ENCODE measurements around the gene PTGDS.

The PTGDS gene

DNA sequence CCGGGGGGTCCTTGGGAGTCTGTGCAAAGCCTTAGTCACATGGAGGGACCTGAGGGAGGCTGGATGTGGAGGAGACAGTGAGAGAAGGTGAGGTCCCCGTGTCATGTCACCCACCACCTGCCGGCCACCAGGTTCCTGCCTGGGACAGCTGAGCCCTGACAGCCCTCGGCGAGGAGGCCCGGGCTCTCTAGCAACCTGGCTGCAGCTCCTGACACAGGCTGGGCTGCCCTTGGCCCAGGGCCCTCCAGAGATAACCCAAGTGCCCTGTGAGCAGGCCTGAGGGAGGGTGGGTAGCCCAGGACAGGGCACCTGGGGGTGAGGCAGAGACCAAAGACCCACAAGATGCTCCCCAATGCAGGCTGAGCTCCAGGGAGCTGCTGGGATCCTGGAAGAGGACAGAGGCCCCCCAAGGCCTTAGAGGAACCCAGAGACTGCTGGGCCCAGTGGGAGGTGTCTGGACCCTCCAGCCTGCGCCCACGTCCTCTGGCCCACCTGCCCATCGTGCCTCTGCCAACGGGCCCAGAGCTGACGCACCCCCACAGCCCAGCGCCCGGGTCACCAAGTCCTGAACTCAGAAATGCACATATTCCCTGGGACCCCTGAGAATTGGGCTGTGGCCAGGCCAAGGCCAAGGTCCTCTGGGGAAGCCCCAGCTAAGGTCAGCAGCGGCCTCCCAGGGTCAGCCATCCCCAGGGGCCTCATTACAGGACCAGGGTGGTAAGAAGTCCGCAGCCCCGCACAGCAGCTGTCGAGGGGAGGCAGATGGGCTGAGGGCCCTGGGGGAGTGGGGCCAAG lies 8.8 kb upstream of the PTGDS start:
- H3K27ac Mint-ChIP-seq = no peak overlapping the region
- peaks cover 41% of the 10 kb centered on the region for H3K27me3 Mint-ChIP-seq
- no peaks in the 10 kb centered on the region for H3K9me3 Mint-ChIP-seq
- no peak overlapping the region for H3K4me3 Mint-ChIP-seq
- intact Hi-C loops (cut with micrococcal nuclease) = no loop called here
- no peaks in the 10 kb centered on the region for H3K36me3 Mint-ChIP-seq (ENCODE audit: low read depth)
- peaks cover 20% of the 10 kb centered on the region for H3K4me1 Mint-ChIP-seq (ENCODE audit: low read depth)

- intact Hi-C loops (cut with micrococcal nuclease) = no loop called here
- H3K27ac Mint-ChIP-seq = no peak overlapping the region
- peaks cover 19% of the 10 kb centered on the region for H3K4me1 Mint-ChIP-seq (ENCODE audit: low read depth)
- no peaks in the 10 kb centered on the region for H3K36me3 Mint-ChIP-seq (ENCODE audit: low read depth)
- H3K9me3 Mint-ChIP-seq = no peaks in the 10 kb centered on the region
- H3K27me3 Mint-ChIP-seq = peaks cover 42% of the 10 kb centered on the region
- no peak overlapping the region for H3K4me3 Mint-ChIP-seq
Observed at GRCh38 chr9:136969150-136969549, 8.2 kb upstream of the PTGDS start.

GRCh38 chr9:136969774-136970173 lies 7.5 kb upstream of the PTGDS start:
- H3K27ac Mint-ChIP-seq = no peak overlapping the region
- peaks cover 45% of the 10 kb centered on the region for H3K27me3 Mint-ChIP-seq
- H3K36me3 Mint-ChIP-seq (ENCODE audit: low read depth) = no peaks in the 10 kb centered on the region
- peaks cover 16% of the 10 kb centered on the region for H3K4me1 Mint-ChIP-seq (ENCODE audit: low read depth)
- no peaks in the 10 kb centered on the region for H3K9me3 Mint-ChIP-seq
- H3K4me3 Mint-ChIP-seq = no peak overlapping the region
- intact Hi-C loops (cut with micrococcal nuclease) = no loop called here

DNA sequence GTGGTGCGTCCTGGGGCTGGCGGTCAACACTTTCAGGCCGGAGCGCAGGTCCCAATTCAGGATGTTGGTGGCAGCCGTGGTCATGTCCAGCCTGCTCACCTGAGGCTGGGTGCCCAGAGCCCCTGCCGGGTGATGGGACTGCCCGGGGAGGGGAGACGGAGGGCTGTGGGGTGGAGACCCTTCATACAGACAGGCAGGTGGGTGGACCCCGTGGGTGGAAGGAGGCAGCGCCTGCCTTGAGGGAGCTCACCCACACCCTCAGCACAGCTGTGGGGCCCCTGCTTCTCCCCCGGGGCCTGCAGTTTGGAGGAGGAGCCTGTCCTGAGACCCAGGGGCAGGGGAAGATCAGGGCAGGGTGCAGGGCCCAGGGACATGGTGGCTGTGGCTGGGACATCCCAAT lies 6.9 kb upstream of the PTGDS start:
- no peak overlapping the region for H3K27ac Mint-ChIP-seq
- H3K36me3 Mint-ChIP-seq (ENCODE audit: low read depth) = no peaks in the 10 kb centered on the region
- peaks cover 21% of the 10 kb centered on the region for H3K4me1 Mint-ChIP-seq (ENCODE audit: low read depth)
- H3K9me3 Mint-ChIP-seq = no peaks in the 10 kb centered on the region
- H3K27me3 Mint-ChIP-seq = peaks cover 48% of the 10 kb centered on the region
- H3K4me3 Mint-ChIP-seq = no peak overlapping the region
- intact Hi-C loops (cut with micrococcal nuclease) = no loop called here

DNA sequence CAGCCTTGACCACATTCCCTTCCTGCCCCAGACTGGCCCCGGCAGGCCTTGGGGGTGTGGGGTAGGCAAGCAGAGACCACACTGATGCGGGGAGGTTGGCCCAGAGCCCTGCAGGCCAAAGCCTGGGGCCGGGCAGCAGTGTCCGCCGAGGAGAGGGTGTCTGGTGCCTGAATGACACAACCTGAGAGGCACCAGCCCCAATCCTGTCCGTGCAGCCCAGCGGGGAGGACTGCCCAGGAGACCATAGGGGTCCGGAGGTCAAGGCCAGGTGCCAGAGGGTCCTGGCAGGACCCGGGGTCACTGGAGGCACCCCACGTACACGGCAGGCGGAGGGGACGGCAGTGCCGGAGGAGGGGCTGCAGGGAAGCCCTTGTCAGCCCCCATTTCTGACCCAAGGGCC lies 5.6 kb upstream of the PTGDS start:
- peaks cover 23% of the 10 kb centered on the region for H3K4me1 Mint-ChIP-seq (ENCODE audit: low read depth)
- no peak overlapping the region for H3K27ac Mint-ChIP-seq
- no peak overlapping the region for H3K4me3 Mint-ChIP-seq
- intact Hi-C loops (cut with micrococcal nuclease) = no loop called here
- peaks cover 49% of the 10 kb centered on the region for H3K27me3 Mint-ChIP-seq
- H3K36me3 Mint-ChIP-seq (ENCODE audit: low read depth) = no peaks in the 10 kb centered on the region
- no peaks in the 10 kb centered on the region for H3K9me3 Mint-ChIP-seq

DNA sequence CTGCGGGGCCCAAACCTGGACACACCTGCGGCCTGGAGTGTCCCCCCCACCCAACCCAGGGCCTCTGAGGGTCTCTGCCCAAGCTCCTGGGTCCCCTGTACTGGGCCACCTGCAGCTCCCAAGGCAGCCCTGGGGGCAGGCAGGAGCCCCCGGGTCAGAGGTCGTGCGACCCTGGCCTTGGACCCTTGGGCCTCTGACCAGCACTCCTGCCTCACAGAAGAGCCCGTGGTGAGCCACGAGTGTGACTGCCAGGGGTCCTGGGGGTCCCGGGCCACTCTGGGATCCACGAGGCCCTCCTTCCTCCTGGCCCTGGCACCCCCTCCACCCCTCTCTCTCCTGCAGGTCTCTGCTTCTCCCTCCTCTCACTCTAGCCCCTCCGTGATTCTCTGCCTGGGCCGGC lies 5.0 kb upstream of the PTGDS start:
- H3K9me3 Mint-ChIP-seq = no peaks in the 10 kb centered on the region
- intact Hi-C loops (cut with micrococcal nuclease) = no loop called here
- no peak overlapping the region for H3K4me3 Mint-ChIP-seq
- peaks cover 50% of the 10 kb centered on the region for H3K27me3 Mint-ChIP-seq
- H3K4me1 Mint-ChIP-seq (ENCODE audit: low read depth) = peaks cover 26% of the 10 kb centered on the region
- H3K27ac Mint-ChIP-seq = no peak overlapping the region
- no peaks in the 10 kb centered on the region for H3K36me3 Mint-ChIP-seq (ENCODE audit: low read depth)

DNA sequence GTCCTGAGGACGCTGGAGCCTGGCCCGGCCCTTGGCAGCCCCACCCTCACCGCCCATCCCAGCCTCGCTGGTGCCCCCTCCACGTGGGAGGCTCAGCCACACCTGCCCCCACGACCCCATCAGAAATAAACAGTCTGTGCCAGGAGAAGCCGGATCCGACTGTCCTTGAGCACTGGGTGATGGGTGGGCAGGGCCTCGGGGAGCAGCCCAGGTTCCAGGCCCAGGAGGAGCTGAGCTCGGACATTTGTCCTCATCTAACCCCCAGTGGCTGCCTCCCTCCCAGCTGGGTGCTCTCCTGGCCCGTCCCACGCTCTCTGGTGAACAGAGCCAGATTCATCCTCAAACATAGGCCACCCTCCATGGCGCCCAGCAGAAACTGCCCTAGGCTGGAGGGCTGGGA lies 4.6 kb upstream of the PTGDS start:
- peaks cover 54% of the 10 kb centered on the region for H3K27me3 Mint-ChIP-seq
- no peak overlapping the region for H3K4me3 Mint-ChIP-seq
- H3K27ac Mint-ChIP-seq = no peak overlapping the region
- H3K4me1 Mint-ChIP-seq (ENCODE audit: low read depth) = peaks cover 30% of the 10 kb centered on the region
- no peaks in the 10 kb centered on the region for H3K36me3 Mint-ChIP-seq (ENCODE audit: low read depth)
- H3K9me3 Mint-ChIP-seq = no peaks in the 10 kb centered on the region
- intact Hi-C loops (cut with micrococcal nuclease) = no loop called here

DNA sequence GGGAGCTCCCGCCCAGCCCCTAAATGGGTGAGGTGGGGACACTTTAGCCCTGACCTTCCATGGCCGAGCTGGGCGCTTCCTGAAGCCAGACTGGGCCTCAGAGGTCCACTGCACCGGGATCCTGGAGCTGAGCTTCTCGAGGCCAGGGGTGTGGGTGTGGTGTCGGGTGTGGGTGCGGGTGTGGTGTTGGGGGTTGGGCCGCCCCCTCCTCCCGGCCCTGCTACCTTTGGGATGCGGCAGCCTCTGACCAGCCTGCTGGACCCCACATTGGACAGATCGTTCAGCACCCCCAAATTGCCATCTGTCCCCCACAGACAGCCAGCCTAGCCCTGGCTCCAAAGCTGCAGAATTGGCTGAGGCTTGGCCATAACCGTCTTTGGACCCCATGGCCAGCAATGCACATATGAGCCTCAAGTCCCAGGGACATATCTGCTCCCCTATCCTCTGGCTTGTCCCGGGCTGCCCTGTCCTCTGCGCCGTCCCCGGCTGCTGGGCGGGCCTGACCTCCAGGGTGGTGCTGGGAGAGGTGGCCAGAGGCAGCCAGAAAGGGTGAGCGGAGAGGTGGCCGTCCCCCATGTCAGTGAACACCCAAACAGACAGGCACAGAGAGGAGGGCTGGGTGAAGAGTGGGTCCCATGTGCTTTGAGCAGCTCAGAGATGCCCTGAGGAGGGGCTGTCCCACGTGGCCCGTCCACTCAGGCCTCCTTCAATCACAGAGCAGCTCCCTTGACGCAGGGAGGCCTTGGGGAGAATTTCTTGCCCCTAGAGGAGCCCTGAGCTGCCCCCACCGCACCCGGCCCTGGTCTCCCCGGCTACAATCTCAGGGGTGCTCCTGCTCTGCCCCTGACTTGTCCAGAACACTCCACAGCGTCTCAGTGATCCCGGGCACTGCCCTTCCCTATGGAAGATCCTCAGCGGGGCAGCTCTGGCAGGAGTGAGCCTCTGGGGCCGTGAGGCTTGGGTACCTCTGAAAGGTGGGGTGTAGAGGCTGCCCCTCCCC lies 3.4 kb upstream of the PTGDS start:
- H3K27me3 Mint-ChIP-seq = peaks cover 54% of the 10 kb centered on the region
- peak overlapping the region; percentile 42 for H3K27ac Mint-ChIP-seq
- no peaks in the 10 kb centered on the region for H3K36me3 Mint-ChIP-seq (ENCODE audit: low read depth)
- intact Hi-C loops (cut with micrococcal nuclease) = no loop called here
- no peaks in the 10 kb centered on the region for H3K9me3 Mint-ChIP-seq
- H3K4me1 Mint-ChIP-seq (ENCODE audit: low read depth) = peaks cover 31% of the 10 kb centered on the region
- no peak overlapping the region for H3K4me3 Mint-ChIP-seq

DNA sequence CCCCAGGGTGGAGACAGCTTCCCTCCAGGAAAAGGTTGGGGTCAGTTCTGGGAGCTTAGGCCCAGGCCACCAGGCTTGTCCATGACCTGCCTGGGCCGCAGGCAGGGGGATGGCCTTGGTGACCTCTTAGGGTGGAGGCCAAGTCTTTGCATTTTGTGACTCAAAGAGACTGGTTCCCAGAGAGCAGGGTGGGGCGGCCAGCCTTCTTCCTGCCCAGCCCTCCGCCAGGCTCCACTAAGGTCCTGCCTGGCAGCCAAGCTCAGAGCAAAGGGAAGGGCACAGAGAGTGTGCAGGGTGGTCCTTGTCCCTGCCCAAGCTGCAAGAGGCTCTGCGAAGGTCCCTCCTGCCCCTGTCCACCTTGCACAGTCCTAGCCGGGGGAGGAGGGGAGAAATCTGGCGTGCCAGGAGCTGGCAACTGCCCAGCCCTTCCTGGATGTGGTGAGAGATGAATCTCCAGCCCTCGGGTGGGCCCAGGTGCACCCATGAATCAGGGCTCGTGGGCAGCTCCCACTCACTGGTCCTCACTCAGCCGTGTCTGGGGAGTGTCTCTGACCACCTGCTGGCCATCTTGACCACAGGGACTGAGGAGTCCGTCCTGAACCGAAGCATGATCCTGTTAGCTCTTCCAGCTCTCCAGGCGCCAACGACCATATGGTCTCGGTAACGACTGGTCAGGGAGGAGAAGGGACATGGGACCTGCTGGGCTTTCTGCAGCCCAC lies 2.3 kb upstream of the PTGDS start:
- Mint-ChIP-seq H3K27me3 (peaks cover 57% of the 10 kb centered on the region), H3K4me3 (peak overlapping the region; percentile 14), H3K4me1 (ENCODE audit: low read depth) (peaks cover 31% of the 10 kb centered on the region), H3K9me3 (no peaks in the 10 kb centered on the region), H3K36me3 (ENCODE audit: low read depth) (no peaks in the 10 kb centered on the region), H3K27ac (peak overlapping the region; percentile 61)
- intact Hi-C loops (cut with micrococcal nuclease) = no loop called here

DNA sequence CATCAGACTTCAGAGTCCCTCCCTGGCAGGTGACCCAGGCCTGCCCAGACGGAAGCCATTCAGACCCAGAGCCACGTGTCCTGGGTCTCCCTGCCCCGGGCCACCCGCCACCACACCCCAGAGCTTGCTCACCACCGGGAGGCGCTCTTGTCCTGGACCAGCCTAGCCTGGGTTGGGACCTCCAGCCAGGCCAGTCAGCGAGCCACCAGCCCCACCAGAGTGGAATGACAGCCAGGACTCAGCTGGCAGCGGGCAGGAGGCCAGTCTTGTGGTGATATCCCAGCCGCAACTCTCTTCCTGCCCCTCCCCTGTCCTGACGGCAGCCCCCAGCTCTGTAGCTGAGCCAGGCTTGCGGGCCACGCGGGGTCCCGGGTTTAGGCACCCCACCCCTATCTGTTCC lies 1.7 kb upstream of the PTGDS start:
- no peak overlapping the region for H3K4me3 Mint-ChIP-seq
- H3K36me3 Mint-ChIP-seq (ENCODE audit: low read depth) = no peaks in the 10 kb centered on the region
- H3K27ac Mint-ChIP-seq = peak overlapping the region; percentile 61
- H3K4me1 Mint-ChIP-seq (ENCODE audit: low read depth) = peaks cover 31% of the 10 kb centered on the region
- H3K9me3 Mint-ChIP-seq = no peaks in the 10 kb centered on the region
- intact Hi-C loops (cut with micrococcal nuclease) = no loop called here
- H3K27me3 Mint-ChIP-seq = peaks cover 53% of the 10 kb centered on the region

- intact Hi-C loops (cut with micrococcal nuclease) = loop anchor here (1.0 kb wide), 1 partner anchor 15 kb away; the partner anchor contains the start of gene PAXX
- Mint-ChIP-seq H3K27me3 (peaks cover 63% of the 10 kb centered on the region), H3K36me3 (ENCODE audit: low read depth) (no peaks in the 10 kb centered on the region), H3K27ac (no peak overlapping the region), H3K4me3 (peak overlapping the region; percentile 39), H3K4me1 (ENCODE audit: low read depth) (peaks cover 31% of the 10 kb centered on the region), H3K9me3 (no peaks in the 10 kb centered on the region)
Observed at GRCh38 chr9:136977649-136978072, 357 bp downstream of the PTGDS start.

DNA sequence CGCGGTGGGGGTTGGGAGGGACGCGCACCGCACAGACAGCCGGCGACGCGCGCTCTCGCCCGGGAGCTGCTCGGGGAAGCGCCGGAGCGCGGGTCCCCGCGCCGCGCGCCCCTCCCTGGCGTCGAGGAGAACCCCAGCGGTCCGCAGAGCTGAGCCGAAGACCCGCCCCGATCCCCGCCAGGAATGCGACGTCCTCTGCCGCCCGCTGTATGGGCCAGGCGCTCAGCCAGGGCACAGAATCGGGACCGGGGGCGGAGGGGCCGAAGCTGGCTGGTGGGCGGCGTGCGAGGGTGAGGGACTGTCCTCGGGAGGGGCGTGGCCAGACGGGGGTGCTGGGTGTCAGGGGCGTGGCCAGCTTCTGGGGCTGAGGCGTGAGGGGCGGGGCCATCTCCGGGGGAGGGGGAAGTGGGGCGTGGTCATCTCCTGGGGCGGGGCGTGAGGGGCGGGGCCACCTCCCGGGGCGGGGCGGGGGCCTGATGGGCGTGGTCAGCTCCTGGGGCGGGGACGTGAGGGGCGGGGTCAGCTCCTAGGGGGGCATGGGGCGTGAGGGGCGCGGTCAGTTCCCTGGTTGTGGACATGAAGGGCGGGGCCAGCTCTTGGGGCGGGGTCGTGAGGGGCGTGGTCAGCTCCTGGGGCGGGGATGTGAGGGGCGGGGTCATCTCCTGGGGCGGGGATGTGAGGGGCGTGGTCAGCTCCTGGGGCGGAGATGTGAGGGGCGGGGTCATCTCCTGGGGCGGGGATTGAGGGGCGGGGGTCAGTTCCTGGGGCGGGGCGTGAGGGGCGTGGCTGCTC lies 965 bp downstream of the PTGDS start:
- Mint-ChIP-seq H3K27ac (no peak overlapping the region), H3K4me3 (peak overlapping the region; percentile 23), H3K4me1 (ENCODE audit: low read depth) (peaks cover 31% of the 10 kb centered on the region), H3K27me3 (peaks cover 69% of the 10 kb centered on the region), H3K36me3 (ENCODE audit: low read depth) (no peaks in the 10 kb centered on the region), H3K9me3 (no peaks in the 10 kb centered on the region)
- intact Hi-C loops (cut with micrococcal nuclease) = loop anchor here (1.0 kb wide), 1 partner anchor 14 kb away; the partner anchor contains the start of gene PAXX
